22Rv1 (cell line): ENCODE measurements around the gene COX19.

Experiments used
- ZFX ChIP-seq: fragments of 450-650 bp; IDR thresholded peaks from 2 replicates; pipeline ENCODE4 v1.6.1; 2017; ENCODE audit warnings: antibody characterized with exemption, borderline replicate concordance
- TF ChIP-seq, protein P1 (sequence below): fragments of 450-650 bp; IDR thresholded peaks from 2 replicates; pipeline ENCODE4 v1.5.1; 2017; ENCODE audit warnings: mild to moderate bottlenecking

DNA sequence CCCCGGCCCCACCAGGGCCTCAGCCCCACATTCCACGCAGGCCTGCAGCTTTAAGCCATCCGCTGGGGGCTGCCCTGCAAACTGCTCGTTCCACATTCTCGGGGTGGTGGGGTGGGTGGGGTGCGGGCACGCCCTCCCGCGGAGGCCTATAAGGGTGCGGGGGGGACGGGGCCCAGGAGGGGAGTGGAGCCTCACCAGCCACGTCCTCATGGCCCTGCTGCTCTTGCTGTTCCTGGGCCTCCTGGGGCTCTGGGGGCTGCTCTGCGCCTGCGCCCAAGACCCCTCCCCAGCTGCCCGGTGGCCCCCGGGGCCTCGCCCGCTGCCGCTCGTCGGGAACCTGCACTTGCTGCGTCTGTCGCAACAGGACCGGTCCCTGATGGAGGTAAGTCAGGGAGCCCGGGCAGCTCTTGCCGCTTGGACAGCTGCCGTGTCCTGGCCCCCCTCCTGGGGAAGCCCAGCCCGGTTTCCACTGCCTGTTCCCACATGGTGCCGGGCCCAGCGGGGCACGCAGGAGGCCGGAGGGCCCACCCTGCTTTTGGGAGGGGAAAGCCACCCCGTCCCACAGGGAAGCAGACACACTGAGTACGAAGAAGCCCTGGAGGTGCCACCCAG lies 7.8 kb upstream of the COX19 start, which contains the start of gene CYP2W1:
- TF ChIP-seq, protein P1, sequence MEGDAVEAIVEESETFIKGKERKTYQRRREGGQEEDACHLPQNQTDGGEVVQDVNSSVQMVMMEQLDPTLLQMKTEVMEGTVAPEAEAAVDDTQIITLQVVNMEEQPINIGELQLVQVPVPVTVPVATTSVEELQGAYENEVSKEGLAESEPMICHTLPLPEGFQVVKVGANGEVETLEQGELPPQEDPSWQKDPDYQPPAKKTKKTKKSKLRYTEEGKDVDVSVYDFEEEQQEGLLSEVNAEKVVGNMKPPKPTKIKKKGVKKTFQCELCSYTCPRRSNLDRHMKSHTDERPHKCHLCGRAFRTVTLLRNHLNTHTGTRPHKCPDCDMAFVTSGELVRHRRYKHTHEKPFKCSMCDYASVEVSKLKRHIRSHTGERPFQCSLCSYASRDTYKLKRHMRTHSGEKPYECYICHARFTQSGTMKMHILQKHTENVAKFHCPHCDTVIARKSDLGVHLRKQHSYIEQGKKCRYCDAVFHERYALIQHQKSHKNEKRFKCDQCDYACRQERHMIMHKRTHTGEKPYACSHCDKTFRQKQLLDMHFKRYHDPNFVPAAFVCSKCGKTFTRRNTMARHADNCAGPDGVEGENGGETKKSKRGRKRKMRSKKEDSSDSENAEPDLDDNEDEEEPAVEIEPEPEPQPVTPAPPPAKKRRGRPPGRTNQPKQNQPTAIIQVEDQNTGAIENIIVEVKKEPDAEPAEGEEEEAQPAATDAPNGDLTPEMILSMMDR: no peak
- no peak for TF ChIP-seq ZFX
